GM21390 (cell line): ENCODE results near the gene LCA5.
"Not testable (repeated sequence)": the region's sequence is repeated elsewhere in the genome, so short reads cannot be mapped to it uniquely, and the experiment has no call there.

Source experiments
- ATAC-seq: cut with Tn5 transposase; IDR thresholded peaks from one replicate; pipeline ENCODE4 v1.9.1; 2021; ENCODE audit not compliant: unreplicated experiment

The LCA5 gene

GRCh38 chr6:79538106-79538971 is 1.1 kb upstream of the LCA5 start:
- ATAC-seq: no peak

DNA sequence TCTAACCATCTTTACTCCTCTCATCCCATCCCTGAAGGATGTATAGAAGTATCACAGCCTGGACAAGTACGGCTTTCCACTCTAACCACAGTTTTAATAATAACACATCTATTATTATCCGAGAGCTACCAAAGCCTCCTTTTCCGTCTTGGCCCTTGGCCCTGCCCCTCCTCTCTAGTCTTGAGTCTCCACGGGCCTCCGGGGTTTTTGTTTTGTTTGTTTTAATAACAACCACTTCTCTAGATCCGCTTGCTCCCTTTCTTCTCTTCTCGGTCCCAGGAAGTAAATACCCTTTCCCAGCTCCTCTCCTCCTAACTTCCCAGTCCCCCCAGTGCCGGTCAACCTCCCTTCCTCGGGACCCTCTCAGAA is 661 bp downstream of the LCA5 start:
- no peak for ATAC-seq

- ATAC-seq: not testable (repeated sequence)
Measured at GRCh38 chr6:79529567-79529966, 7.7 kb downstream of the LCA5 start.

DNA sequence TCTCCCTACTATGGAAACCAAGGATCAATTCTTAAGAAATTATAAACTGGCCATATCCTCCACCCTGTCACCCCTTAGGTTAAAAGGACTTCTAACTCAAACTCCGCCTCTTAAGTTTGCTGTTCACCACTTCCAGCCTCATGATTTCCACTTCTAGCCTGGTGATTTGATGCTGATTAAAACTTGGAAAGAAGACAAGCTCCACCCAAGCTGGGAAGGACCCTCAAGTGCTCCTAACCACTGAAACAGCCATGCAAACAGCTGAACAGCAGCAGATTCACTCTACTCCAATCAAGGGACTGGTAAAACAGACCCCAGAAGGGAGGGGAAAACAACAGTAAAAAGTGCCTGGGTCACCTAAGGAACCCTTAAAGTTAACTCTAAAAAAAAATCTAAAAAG is 10.3 kb downstream of the LCA5 start:
- ATAC-seq: no peak

DNA sequence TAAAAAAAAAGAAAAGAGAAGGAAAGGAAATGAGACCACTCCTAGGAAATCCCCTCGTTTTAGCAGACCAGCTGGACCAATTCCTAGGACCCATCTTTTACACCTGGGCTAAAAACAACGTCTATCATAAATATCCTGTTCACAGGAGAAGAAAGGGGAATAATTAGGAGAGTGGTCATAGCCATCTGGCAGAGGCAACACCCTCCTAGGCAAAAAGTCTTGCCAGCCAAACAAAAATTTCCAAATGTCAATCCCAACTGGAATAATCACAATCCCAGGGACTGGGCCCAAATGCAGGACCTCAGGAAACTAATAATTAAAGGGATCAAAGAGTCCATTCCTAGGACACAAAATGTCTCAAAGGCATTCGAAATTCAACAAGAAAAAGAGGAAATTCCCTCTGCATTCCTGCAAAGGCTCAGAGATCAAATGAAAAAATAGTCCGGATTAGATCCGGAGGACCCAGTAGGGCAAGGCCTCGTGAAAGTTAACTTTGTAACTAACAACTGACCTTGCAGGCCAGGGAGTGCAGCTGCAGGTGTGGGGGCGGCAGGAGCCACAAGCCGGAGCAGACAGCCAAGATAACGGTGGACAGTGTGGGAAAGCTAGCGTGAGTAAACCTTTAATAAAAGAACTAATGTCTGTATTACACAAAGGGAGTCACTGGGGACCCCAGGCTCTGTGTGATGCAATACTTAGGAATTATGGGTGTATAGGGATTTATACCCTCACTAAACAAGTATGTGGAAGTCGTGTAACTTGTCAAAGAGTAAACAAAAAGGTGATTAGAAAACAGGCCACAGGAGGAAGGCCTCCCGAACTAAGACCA is 11.7 kb downstream of the LCA5 start:
- no peak for ATAC-seq

GRCh38 chr6:79524065-79524464 is 13.2 kb downstream of the LCA5 start:
- no peak for ATAC-seq

DNA sequence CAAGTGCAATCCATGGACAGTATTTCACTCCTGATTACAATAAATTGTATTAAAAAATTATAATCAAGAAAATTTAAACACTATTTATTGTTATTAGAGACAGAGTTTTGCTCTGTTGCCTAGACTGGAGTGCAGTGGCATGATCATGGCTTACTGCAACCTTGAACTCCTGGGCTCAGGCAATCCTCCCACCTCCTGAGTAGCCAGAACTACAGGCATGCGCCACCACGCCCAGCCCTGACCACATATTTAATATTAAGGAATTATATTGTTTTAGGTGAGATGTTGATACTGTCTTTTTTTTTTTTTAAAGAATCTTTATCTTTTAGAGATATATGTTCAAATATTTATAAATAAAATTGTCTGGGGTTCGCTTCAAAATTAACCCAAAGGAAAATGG is 14.6 kb downstream of the LCA5 start:
- ATAC-seq: no peak

GRCh38 chr6:79520534-79520933 is 16.7 kb downstream of the LCA5 start:
- no peak for ATAC-seq

- no peak for ATAC-seq
Measured at GRCh38 chr6:79518842-79519241, 18.4 kb downstream of the LCA5 start.

DNA sequence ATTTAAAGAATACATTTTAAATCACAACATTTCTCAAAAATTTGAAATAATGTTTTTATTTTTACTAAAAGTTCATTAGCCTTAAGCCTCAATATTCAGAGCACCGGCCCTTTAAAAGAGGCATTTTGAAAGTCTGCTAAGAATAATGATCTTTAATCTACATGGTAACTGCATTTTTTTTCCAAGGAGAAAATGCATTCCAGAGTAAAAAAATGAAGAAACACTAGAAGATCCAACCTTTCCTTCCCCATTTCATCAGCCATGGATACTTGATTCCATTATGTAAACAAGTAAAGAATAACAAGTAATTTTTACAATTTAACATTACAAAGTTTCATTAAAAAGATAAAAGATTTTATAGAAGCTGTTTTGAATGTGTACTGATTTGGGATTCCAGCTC is 21.8 kb downstream of the LCA5 start:
- no peak for ATAC-seq

- no peak for ATAC-seq
Measured at GRCh38 chr6:79513111-79513510, 24.1 kb downstream of the LCA5 start.

GRCh38 chr6:79512014-79512413 is 25.2 kb downstream of the LCA5 start:
- no peak for ATAC-seq

DNA sequence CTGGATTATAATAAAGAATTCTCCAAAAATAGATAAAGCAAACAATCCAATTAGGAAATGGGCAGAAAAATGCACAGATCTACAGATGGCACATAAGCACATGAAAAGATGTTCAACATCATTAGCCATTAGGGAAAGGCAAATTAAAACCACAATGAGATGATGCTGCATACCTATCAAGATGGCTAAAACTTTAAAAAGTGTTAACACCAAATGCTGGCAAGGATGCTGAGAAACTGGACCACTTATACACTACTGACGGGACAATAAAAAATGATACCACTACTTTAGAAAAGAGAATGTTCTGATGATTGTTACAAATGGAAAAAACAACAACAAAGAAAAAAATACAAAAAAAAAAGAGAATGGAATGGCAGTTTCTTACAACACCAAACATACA is 26.5 kb downstream of the LCA5 start:
- ATAC-seq: no peak

DNA sequence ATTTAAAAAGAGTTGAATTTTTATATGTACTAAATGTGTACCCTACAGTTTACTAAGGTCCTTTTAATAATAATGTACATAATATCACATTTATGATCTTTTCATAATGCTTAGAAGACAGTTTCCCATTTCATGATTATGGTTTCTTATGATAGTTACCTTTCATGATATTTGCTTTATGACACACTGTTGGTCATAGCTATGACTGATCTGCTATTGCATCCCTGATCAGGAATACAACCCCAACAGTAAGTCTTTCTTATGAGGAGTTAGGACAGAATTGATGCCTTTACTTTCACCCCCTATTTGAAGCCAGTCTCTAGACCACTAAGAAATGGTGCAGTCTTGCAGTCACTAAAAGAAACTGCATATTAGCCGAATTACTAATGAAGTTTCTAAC is 31.0 kb downstream of the LCA5 start:
- no peak for ATAC-seq

- ATAC-seq: no peak
Measured at GRCh38 chr6:79504372-79504771, 32.9 kb downstream of the LCA5 start.

GRCh38 chr6:79498842-79499241 is 38.4 kb downstream of the LCA5 start:
- no peak for ATAC-seq

DNA sequence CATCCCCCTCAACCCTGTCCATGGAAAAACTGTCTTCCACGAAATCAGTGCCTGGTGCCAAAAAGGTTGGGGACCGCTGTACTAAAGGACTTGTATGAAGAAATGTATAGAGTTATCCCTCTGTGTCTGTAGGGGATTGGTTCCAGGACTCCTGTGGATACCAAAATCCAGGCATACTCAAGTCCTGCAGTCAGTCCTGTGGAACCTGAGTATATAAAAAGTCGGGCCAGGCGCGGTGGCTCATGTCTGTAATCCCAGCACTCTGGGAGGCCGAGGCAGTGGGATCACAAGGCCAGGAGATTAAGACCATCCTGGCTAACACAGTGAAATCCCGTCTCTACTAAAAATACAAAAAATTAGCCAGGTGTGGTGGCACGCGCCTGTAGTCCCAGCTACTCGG is 42.0 kb downstream of the LCA5 start:
- no peak for ATAC-seq

DNA sequence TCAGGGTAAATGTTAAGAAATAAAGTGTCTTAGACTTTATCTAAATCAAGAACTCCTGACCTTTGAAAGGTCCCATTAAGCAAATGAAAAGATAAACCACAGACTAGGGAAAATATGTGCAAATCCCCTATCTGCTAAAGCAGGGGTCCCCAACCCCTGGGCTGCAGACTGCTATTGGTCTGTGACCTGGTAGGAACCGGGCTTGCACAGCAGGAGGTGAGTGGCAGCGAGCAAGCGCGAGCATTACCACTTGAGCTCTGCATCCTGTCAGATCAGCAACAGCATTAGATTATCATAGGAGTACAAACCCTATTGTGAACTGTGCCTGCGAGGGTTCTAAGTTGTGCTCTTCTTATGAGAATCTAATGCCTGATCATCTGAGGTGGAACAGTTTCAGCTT is 42.4 kb downstream of the LCA5 start:
- ATAC-seq: no peak

GRCh38 chr6:79470728-79471127 is 66.5 kb downstream of the LCA5 start:
- no peak for ATAC-seq

DNA sequence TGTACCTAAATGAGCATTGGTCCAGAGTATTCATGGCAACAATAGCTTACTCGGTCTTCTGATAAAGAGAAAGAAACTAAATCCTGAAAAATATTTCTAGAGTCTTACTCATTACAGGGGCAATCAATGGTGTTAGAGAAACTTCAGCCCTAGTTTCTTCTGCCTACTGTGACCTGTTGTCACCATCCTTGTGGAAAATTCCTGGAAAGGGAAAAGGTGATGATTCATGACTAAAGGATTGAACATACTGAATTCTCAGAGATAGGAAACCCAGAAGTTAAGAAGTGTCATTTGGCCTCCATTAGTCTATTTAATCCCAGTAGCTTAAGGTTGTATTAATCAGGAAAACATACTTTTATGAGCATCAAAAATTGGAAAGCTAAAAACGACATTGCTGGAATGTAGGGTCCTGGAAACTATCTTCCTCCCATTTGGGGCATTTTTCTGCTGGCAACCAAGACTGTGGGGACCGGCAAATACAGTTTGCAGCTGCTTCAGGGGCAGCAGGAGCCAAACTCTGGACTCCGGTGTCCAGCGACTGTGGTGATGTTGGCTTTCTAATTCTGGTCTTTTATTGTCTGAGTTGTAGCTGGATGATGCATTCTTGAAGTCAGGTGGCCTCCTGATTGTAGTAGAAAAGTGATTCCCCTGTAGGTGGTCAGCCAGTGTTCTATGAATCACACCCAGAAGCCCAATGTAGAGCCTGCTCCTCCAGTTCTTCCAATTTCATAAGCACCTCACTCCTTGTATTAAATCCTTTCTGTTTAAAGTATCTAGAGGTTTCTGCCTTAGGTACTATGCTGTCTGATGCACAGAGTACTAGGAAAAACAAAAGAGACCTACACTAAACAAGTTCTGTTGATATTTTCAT is 67.6 kb downstream of the LCA5 start:
- no peak for ATAC-seq

DNA sequence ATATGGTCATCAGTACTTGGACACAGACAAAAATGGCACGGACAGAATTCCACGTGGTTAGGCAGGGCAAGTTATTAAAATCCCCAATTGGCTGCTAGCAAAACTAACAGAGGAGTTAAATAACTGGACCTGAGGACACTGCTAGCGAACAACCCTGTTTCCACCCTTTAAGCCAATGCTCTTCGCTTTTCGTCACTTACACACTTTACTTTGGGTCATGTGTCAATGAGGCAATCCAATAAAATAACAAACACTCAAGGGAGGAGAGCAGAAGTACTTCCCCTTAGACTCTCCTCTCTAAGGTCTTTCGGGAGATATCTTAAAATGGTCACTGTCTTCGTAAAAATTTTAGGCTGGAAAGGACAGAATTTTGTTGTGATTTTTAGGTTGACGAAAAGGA is 68.6 kb downstream of the LCA5 start:
- no peak for ATAC-seq
